Caco-2 (cell line): ENCODE results near the gene CACNB2. TPM values are rescaled to one million over a fixed set of nuclear protein-coding genes. Genes with fewer than 3 reads are reported as not detected.

Source experiments
- BruUV-seq: library from RNA; stranded (reverse); fragments of 400-500 nt; replicated peaks from 2 replicates; lab custom pipeline; 2021; lab: Mats Ljungman, UMichigan
- CTCF ChIA-PET: fragments of 300-600 bp; sonication (Branson Sonifier 250); formaldehyde crosslinking; loops from one replicate; lab custom pipeline; 2022; ENCODE audit warnings: antibody characterized with exemption; lab: Charles Lee
- POLR2A ChIA-PET: fragments of 300-600 bp; sonication (Branson Sonifier 250); formaldehyde crosslinking; loops from one replicate; lab custom pipeline; 2022; ENCODE audit warnings: antibody characterized with exemption; lab: Charles Lee
- DNase-seq, 2 experiments: peaks; one replicate each; pipeline versions ENCODE4 v3.0.0 to v3.0.0-alpha.2; 2020 to 2022
- H3K27me3 ChIP-seq: replicated peaks from 2 replicates; pipeline ENCODE4 v1.6.0; 2011; ENCODE audit warnings: low read length; ENCODE audit not compliant: control insufficient read depth, insufficient read depth
- H3K36me3 ChIP-seq: 2 replicates; pipeline ENCODE4 v1.5.1; 2011; ENCODE audit warnings: low read length; ENCODE audit not compliant: control insufficient read depth, insufficient read depth
- H3K4me1 ChIP-seq: fragments of 250-450 bp; sonication (Bioruptor Pico); 2 replicates; pipeline ENCODE4 v1.5.1; 2020; ENCODE audit warnings: mild to moderate bottlenecking
- H3K4me3 ChIP-seq: 2 replicates; pipeline ENCODE4 v1.5.1; 2011; ENCODE audit warnings: low read depth, mild to moderate bottlenecking, control low read depth, low read length
- H3K9me3 ChIP-seq: fragments of 250-450 bp; sonication (Bioruptor Pico); 2 replicates; pipeline ENCODE4 v1.5.1; 2020; ENCODE audit warnings: mild to moderate bottlenecking, moderate library complexity
- H3K27ac Mint-ChIP-seq: one replicate; pipeline ENCODE4 v1.8.0; 2022; ENCODE audit warnings: mixed read lengths; ENCODE audit not compliant: unreplicated experiment
- H3K27me3 Mint-ChIP-seq: one replicate; pipeline ENCODE4 v1.8.0; 2022; ENCODE audit warnings: mixed read lengths; ENCODE audit not compliant: insufficient read depth, unreplicated experiment
- H3K36me3 Mint-ChIP-seq: one replicate; pipeline ENCODE4 v1.8.0; 2022; ENCODE audit warnings: mild to moderate bottlenecking, mixed read lengths; ENCODE audit not compliant: insufficient read depth, unreplicated experiment
- H3K4me1 Mint-ChIP-seq: one replicate; pipeline ENCODE4 v1.8.0; 2022; ENCODE audit warnings: low read depth, mixed read lengths; ENCODE audit not compliant: unreplicated experiment
- H3K4me3 Mint-ChIP-seq: one replicate; pipeline ENCODE4 v1.8.0; 2022; ENCODE audit warnings: mild to moderate bottlenecking, moderate library complexity, mixed read lengths; ENCODE audit not compliant: unreplicated experiment
- H3K9me3 Mint-ChIP-seq: one replicate; pipeline ENCODE4 v1.8.0; 2022; ENCODE audit warnings: mixed read lengths; ENCODE audit not compliant: unreplicated experiment
- intact Hi-C: fragments of 100-400 bp; cut with micrococcal nuclease; formaldehyde crosslinking; loops from one replicate; pipeline ENCODE4 v1.10.0; 2022; ENCODE audit not compliant: unreplicated experiment
- total RNA-seq: library from RNA; stranded (reverse); gene quantifications from 2 replicates; pipeline ENCODE4 v1.2.3, GENCODE V29; 2022
- TF ChIP-seq, protein P1 (sequence below), 2 experiments: fragments of 200-600 bp in 1 of 2; IDR thresholded peaks; 1 replicate in 1 of 2; 2 replicates in 1 of 2; pipeline versions ENCODE4 v1.5.1 to v1.8.0; 2011 to 2022; ENCODE audit warnings: antibody characterized with exemption in 1 of 2, control low read depth in 1 of 2, inconsistent platforms in 1 of 2, low read depth in 1 of 2, low read length in 1 of 2, mild to moderate bottlenecking in 1 of 2, moderate library complexity in 1 of 2; ENCODE audit not compliant: insufficient read depth in 1 of 2, severe bottlenecking in 1 of 2, unreplicated experiment in 1 of 2

Gene CACNB2
- total RNA-seq, 1 experiment from 2014 or later: 0.98 TPM

DNA sequence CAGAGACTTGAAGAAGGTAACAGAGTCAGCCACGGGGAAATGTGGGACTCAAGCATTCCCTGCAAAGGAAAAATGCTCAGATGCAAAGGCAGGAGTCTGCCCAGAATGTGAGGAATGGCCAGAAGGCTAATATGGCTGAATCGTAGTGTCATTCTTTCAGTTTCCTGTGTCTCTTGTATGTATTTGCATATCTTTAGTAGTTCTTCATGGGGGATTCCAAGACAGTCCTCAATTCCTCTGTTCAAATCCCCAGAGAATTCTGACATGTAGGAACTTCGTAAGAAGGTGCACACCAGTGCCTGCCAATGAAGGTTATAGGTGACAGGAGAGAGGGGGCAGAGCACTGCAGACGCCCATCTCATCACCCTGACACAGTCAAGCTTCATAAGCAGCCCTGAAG, 154.4 kb downstream of the CACNB2 start:
- Mint-ChIP-seq H3K27me3 (peaks cover 13% of the 10 kb centered on the region), H3K27ac (no peak overlapping the region), H3K4me1 (no peaks in the 10 kb centered on the region), H3K9me3 (no peaks in the 10 kb centered on the region), H3K36me3 (no peaks in the 10 kb centered on the region), H3K4me3 (no peak overlapping the region)
- Histone ChIP-seq H3K36me3 (no peaks in the 10 kb centered on the region), H3K4me1 (no peaks in the 10 kb centered on the region), H3K9me3 (no peaks in the 10 kb centered on the region), H3K4me3 (no peak overlapping the region), H3K27me3 (no peaks in the 10 kb centered on the region)
- DNase-seq: no peak
- intact Hi-C loops: no loop called here
- BruUV-seq: no TSS peak
- ChIA-PET POLR2A (no interaction called here), CTCF (no interaction called here)
- TF ChIP-seq, protein P1, sequence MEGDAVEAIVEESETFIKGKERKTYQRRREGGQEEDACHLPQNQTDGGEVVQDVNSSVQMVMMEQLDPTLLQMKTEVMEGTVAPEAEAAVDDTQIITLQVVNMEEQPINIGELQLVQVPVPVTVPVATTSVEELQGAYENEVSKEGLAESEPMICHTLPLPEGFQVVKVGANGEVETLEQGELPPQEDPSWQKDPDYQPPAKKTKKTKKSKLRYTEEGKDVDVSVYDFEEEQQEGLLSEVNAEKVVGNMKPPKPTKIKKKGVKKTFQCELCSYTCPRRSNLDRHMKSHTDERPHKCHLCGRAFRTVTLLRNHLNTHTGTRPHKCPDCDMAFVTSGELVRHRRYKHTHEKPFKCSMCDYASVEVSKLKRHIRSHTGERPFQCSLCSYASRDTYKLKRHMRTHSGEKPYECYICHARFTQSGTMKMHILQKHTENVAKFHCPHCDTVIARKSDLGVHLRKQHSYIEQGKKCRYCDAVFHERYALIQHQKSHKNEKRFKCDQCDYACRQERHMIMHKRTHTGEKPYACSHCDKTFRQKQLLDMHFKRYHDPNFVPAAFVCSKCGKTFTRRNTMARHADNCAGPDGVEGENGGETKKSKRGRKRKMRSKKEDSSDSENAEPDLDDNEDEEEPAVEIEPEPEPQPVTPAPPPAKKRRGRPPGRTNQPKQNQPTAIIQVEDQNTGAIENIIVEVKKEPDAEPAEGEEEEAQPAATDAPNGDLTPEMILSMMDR (IDR thresholded peaks at IDR 0.05; ENCODE audit: insufficient read depth in 1 of 2, low read depth in 1 of 2, low read length in 1 of 2, severe bottlenecking in 1 of 2, unreplicated experiment in 1 of 2): no peak

DNA sequence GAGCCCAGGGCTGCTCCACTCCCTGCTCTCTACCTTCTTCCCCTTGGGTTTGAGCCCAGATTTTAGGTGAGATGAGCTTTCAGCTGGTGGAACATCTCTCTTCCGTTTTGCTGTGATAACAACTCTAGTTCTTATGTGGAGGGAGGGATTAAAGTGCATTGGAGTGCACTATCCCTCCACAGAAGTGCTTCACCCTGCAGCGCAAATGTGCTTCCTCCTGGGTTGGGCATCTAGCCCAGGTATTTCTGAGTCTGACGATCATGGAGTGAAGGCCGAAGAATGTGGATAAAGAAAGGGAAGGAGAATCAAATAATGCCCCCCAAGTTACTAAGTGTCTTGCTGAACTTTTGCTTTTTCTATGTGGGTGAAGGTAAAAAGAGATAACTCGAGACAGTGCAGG, 157.4 kb downstream of the CACNB2 start:
- no peaks in the 10 kb centered on the region for H3K36me3 ChIP-seq
- ChIA-PET POLR2A (no interaction called here), CTCF (no interaction called here)
- Mint-ChIP-seq H3K36me3 (no peaks in the 10 kb centered on the region), H3K4me1 (no peaks in the 10 kb centered on the region), H3K4me3 (no peak overlapping the region), H3K9me3 (no peaks in the 10 kb centered on the region), H3K27me3 (peaks cover 10% of the 10 kb centered on the region), H3K27ac (no peak overlapping the region)
- H3K4me1 ChIP-seq: no peaks in the 10 kb centered on the region
- H3K9me3 ChIP-seq: no peaks in the 10 kb centered on the region
- TF ChIP-seq, protein P1 (IDR thresholded peaks at IDR 0.05; ENCODE audit: insufficient read depth in 1 of 2, low read depth in 1 of 2, low read length in 1 of 2, severe bottlenecking in 1 of 2, unreplicated experiment in 1 of 2): no peak
- H3K27me3 ChIP-seq: no peaks in the 10 kb centered on the region
- no peak for DNase-seq
- H3K4me3 ChIP-seq: no peak overlapping the region
- BruUV-seq: no TSS peak
- intact Hi-C loops: no loop called here

DNA sequence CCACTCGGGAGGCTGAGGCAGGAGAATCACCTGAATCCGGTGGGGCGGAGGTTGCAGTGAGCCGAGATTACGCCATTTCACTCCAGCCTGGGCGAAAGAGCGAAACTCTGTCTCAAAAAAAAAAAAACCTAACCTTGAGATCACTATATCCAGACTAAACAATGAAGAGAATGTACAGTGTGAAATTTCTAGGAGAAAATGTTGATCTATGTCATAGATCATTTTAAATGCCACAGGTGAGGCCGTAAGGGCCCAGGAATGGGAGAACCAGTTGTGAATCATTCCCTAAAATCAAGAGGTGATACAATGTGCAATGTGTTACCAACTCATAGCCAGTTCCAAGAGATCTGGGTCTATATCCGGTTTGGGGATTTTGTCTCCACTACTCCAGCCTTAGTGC, 158.0 kb downstream of the CACNB2 start:
- no peaks in the 10 kb centered on the region for H3K4me1 ChIP-seq
- BruUV-seq: no TSS peak
- TF ChIP-seq, protein P1 (IDR thresholded peaks at IDR 0.05; ENCODE audit: insufficient read depth in 1 of 2, low read depth in 1 of 2, low read length in 1 of 2, severe bottlenecking in 1 of 2, unreplicated experiment in 1 of 2): no peak
- H3K36me3 Mint-ChIP-seq: no peaks in the 10 kb centered on the region
- H3K36me3 ChIP-seq: no peaks in the 10 kb centered on the region
- H3K9me3 ChIP-seq: no peaks in the 10 kb centered on the region
- no peaks in the 10 kb centered on the region for H3K4me1 Mint-ChIP-seq
- H3K4me3 ChIP-seq: no peak overlapping the region
- H3K9me3 Mint-ChIP-seq: no peaks in the 10 kb centered on the region
- no peaks in the 10 kb centered on the region for H3K27me3 ChIP-seq
- H3K4me3 Mint-ChIP-seq: no peak overlapping the region
- DNase-seq: no peak
- intact Hi-C loops: no loop called here
- ChIA-PET CTCF (no interaction called here), POLR2A (no interaction called here)
- H3K27me3 Mint-ChIP-seq: peaks cover 10% of the 10 kb centered on the region
- H3K27ac Mint-ChIP-seq: no peak overlapping the region
